GM19023 (cell line): ENCODE results near the gene PPM1M.
"Not testable (repeated sequence)": the region's sequence is repeated elsewhere in the genome, so short reads cannot be mapped to it uniquely, and the experiment has no call there.

ENCODE experiments used
- ATAC-seq: cut with Tn5 transposase; IDR thresholded peaks from one replicate; pipeline ENCODE4 v1.9.1; 2021; ENCODE audit warnings: mild to moderate bottlenecking, moderate library complexity; ENCODE audit not compliant: unreplicated experiment

PPM1M gene

GRCh38 chr3:52272172-52272571 lies 26.6 kb downstream of the PPM1M start:
- ATAC-seq: not testable (repeated sequence)

- no peak for ATAC-seq
Observed at GRCh38 chr3:52272831-52273230, 27.3 kb downstream of the PPM1M start.

GRCh38 chr3:52274781-52275180 lies 29.2 kb downstream of the PPM1M start:
- not testable (repeated sequence) for ATAC-seq

- no peak for ATAC-seq
Observed at GRCh38 chr3:52277071-52277964, 31.8 kb downstream of the PPM1M start.

- peak; percentile 72 for ATAC-seq
Observed at GRCh38 chr3:52277972-52278509, 32.5 kb downstream of the PPM1M start.

GRCh38 chr3:52278510-52279069 lies 33.0 kb downstream of the PPM1M start, which contains the start of gene WDR82:
Gene WDR82, minus strand, starts transcription at chr3:52278649. Its CDS starts 288 bp downstream, at chr3:52278361.
- ATAC-seq: peak; percentile 88

- no peak for ATAC-seq
Observed at GRCh38 chr3:52279596-52279995, 34.0 kb downstream of the PPM1M start.

GRCh38 chr3:52280050-52280461 lies 34.5 kb downstream of the PPM1M start:
- ATAC-seq: no peak

- no peak for ATAC-seq
Observed at GRCh38 chr3:52281981-52282801, 36.6 kb downstream of the PPM1M start.

GRCh38 chr3:52283306-52283705 lies 37.7 kb downstream of the PPM1M start:
- ATAC-seq: no peak

- not testable (repeated sequence) for ATAC-seq
Observed at GRCh38 chr3:52284051-52284450, 38.5 kb downstream of the PPM1M start.

- no peak for ATAC-seq
Observed at GRCh38 chr3:52286777-52287110, 41.2 kb downstream of the PPM1M start.

GRCh38 chr3:52288674-52289073 lies 43.1 kb downstream of the PPM1M start:
- no peak for ATAC-seq

GRCh38 chr3:52289338-52289746 lies 43.8 kb downstream of the PPM1M start:
- ATAC-seq: no peak

GRCh38 chr3:52289747-52290595 lies 44.4 kb downstream of the PPM1M start:
- ATAC-seq: no peak

- no peak for ATAC-seq
Observed at GRCh38 chr3:52290596-52291507, 45.3 kb downstream of the PPM1M start.

GRCh38 chr3:52291508-52292181 lies 46.1 kb downstream of the PPM1M start:
- ATAC-seq: no peak

GRCh38 chr3:52292247-52293065 lies 46.9 kb downstream of the PPM1M start:
- no peak for ATAC-seq
